GM21381 (cell line): ENCODE data around the gene RIT1.
A peak's percentile ranks its signal among the peaks of the same experiment; 100 is the strongest.

Experiments used
- ATAC-seq: cut with Tn5 transposase; IDR thresholded peaks from one replicate; pipeline ENCODE4 v1.9.1; 2021; ENCODE audit warnings: mild to moderate bottlenecking, moderate library complexity; ENCODE audit not compliant: unreplicated experiment

RIT1 gene

DNA sequence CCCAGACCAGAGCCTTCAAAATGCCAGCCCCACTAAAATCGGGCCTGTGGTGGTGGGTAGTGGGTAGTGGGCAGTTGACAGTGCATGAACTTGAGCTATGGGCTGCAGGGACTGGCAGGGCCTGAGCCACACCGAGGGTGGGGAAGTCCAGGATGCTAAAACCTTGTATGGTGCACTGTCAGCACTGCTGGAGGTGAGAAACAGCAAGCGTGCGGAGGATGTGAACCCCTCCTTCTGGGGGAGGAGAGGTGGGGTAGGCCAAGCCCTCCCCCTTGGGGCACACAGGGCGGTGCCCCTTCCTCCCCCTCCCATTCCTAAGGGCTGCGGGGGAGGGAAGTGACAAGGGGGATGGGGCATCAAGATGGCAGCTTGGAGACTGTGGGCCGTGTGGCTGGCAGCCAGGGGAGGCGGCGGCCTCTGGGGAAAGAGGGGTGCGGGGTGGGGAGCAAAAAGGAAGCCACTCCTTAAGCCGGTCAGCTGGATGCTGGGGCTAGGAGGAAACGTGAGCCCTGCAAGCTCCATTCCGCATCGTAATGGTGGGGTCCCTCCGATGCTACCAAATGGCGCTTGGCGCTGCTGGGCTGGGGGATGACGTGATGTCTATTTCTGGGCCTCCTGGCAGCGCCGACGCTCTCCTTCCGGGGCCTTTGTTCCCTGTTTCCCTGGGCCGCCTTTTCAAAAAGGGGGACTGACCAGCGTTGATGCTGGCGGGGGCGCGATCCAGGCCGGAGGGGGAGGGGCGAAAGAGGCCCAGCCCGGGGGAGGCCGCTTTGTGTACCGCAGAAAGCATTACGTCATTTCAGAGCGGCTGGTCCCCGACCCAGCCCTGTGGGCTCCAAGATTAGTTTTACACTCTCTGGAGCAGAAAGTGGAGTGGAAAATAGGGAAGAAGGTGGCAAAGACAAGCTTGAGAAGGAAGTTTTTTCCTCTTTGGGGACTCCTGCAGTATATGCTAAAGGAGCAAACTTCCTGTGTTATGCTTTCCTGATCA is 51.0 kb downstream of the RIT1 start:
- ATAC-seq, result no peak

DNA sequence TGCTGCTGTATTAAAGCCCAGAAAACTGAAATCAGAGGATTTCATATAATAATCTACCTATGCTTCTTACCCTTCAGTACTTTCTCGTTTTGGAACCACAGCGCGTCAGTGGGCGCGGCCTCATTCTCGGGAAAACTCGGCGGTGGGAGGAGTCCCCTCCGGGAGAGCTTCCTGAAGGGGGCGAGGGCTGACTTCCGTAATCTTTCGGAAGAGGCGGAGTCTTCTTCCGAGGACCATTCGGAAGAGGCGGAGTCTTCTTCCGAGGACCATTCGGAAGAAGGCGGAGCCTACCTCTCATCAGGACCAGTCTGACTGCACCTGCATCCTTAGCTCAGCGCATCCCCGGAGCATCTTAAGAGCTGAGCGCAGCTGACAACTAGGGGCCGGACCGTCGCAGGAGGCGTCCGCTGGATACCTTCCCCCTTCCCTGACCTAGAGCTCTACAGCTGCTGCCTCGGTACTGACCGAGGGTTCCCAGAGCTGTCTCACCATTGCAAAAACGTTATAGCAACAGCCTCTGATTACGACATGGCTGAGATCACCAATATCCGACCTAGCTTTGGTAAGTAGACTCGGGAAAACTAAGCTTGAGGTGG is 51.8 kb downstream of the RIT1 start, which contains the start of gene SYT11:
Gene SYT11 (plus strand): TSS at position 334 of the 596 bp plus-strand sequence. CDS start 195 bp downstream, at position 529.
- peak; percentile 56 for ATAC-seq

DNA sequence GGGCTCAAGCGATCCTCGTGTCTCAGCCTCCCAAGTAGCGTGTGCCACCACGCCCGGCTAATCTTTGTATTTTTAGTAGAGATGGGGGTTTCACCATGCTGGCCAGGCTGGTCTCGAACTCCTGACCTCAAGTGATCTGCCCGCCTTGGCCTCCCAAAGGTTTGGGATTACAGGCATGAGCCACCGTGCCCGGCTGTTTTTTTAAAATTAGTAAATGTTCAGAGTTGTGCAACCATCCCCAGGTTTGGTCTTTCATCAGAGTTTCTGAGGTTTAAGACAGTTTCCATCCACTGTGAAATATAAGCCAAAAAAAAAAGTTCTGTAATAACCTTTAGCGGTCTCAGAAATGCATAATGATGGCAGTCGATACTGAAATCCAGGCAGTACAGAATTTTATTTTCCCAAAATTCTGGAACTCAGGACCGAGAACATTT is 52.3 kb downstream of the RIT1 start:
- ATAC-seq, result peak; percentile 7

DNA sequence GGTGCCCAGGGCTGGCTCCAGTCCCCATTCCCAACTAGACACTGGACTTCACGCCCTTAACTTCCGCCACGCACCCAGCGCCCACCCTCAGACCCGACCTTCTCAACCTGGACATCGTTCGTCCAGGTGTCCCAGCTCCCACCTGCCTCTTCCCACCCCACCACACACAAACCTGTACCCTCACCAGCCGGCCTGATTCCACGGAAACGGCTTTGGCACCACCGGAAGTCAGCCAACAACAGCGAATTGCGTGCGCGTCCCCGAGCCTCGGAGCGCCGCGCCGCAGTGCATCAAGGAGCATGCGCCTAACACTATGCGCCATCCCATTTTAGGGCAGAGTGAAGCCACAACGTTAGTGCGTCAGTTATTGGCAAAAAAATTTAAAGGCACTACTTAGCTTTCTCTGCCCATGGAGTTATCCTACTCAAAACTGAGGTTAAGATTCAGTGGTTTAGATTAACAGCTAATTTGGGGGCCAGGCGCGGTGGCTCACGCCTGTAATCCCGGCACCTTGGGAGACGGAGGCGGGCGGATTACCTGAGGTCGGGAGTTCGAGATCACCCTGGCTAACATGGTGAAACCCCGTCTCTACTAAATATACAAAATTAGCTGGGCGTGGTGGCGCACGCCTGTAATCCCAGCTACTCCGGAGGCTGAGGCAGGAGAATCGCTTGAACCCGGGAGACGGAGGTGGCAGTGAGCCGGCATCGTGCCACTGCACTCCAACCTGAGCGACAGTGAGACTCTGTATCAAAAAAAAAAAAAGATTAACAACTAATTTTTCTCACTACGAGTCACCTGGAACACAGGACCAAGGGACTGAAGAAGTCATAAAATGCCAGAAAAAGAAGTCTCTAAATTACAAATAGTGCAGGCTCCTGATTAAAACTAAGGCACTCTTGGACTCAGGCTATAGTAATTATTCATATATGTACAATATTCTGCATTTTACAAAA is 53.9 kb downstream of the RIT1 start, which contains the start of gene GON4L:
Gene GON4L (minus strand): TSS at position 240 of the 956 bp plus-strand sequence. CDS start 3,434 bp downstream, outside the sequence.
- peak; percentile 48 for ATAC-seq

DNA sequence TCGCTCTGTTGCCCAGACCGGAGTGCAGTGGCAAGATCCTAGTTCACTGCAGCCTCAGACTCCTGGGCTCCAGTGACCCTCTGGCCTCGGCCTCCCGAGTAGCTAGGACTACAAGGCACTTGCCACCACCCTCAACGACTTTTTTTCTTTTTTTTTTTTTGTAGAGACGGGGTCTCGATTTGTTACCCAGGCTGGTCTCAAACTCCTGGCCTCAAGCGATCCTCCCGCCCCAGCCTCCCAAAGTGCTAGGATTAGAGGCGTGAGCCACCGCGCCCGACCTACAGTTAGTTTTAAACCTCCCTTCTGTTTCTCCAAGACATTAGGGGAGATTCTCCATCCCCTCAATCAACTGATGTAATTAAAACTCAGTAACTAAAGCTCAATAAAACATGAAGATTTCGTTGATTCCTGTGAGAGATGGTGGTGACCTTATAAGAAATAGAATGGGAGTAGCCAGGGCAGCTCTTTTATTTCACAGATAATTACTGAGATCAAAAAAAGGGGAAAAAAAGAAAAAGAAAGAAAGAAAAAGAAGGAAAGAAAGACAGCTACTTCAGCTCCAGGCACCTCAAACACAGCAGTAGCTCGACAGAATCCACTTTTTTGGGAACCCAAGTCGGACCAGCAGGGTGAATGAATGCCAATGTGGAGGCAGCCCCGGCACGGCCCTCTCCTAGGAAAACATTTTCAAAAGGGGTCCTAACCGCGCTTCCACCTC is 54.7 kb downstream of the RIT1 start:
- no peak for ATAC-seq

DNA sequence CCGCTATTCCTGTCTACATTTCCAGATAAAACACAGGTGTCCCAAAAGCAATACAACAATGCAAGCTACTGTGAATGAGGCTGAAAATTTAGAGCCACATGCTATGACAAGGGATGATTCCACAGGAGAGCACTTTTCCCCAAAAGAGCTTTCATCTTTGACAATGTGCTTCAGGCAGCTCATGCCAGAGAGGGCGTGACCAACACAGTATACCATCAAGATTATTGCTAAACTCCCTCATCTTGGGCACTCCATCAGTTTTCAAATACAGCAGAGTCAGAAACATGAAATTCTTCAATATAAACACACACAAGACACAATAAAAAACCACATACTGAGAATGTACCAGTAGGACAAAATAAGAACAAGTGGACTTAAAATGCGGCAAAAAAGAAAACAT is 60.8 kb downstream of the RIT1 start:
- no peak for ATAC-seq

DNA sequence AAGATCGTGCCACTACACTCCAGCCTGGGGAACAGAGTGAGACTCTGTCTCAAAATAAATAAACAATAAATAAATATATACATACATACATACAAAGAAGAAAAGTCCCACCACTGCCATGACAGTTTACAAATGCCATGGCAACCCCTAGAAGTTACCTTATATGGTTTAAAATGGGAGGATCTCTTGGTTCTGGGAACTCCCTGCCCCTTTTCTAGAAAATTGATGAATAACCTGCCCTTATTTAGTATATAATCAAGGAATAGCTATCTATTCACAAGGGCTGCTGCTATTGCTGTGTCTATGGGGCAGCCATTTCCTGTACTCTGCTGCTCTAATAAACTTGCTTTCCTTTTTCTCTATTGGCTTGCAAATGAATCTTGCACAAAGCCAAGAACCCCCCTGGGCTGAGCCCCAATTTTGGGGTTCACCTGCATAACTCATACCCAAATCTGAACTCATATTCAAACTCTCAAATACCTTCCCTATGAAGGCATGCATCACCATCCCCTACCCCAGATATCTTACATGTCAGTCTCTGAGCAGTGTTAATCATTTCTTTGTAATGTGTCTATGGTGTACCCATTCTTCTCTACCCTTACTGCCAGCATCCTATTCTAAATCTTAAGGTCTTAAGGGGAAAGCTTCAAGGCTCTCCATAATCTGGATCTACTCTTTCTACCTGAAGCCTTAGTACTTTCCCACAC is 63.2 kb downstream of the RIT1 start:
- ATAC-seq, result no peak
